Glomerular visceral epithelial cell (primary cell): Measurements from ENCODE around the gene VCPKMT.
A peak's percentile ranks its signal among the peaks of the same experiment; 100 is the strongest.
"Not testable (repeated sequence)": the region's sequence is repeated elsewhere in the genome, so short reads cannot be mapped to it uniquely, and the experiment has no call there.

ENCODE experiments used
- DNase-seq: peaks from one replicate; pipeline ENCODE4 v3.0.0-alpha.2; 2016; ENCODE audit errors: extremely low spot score

The VCPKMT gene

DNA sequence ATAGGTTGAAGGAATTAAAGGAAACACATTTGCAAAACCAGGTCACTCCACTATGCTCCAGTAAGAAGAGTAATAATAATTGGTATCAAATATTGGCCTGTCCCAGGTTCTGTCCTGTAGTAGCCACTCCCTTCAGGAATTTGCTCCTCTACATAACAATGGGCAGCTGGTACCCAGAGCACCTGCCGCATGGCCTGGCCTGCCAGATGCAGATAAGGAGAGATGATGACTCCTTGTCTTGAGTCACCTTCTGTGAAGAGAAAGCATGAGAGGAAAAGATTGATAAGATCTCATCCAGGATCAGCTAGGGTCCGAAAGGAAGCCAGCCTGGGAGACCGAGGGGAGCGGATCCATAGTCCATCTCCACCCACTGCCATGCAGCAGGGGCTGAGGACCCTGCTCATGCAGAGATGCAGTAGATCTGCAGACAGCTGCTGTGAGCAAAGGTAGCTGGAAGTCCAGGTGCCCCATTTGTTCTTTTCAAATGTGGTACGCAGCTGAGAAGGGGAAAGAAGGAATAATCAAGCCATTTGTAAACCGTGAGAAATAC lies 24.3 kb downstream of the VCPKMT start:
- DNase-seq: no peak

DNA sequence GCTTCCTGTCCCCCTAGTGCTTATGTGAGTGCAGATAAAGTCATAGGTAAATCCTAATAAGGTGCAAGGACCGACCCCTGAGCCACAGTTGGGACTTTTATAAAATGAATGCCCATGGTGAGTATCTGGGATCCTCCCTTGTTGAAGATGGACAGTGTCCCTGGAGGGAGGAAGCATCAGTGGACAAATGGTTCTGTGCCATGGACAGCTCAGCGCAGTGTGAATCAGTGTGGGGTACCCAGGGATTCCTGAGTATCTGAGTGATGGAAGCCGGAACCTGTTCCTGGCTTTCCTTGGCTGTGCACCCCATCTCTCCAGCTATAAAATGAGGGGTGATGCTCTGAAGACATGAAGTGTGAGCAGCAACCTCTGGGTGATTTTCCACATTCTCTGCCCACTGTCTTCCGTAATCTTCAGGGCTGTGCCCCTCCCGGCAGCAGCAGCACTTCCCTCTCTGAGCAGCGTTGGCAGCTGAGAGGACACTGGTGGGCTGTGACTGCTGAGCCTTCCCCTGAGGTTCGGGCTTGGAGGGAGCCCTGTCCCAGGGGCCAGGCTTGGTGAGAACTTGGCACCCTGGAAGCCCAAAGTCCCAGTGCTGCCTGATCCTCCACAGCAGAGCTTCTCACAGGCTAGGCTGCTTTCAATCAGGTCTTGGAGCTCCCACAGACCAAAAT lies 25.0 kb downstream of the VCPKMT start:
- no peak for DNase-seq

DNA sequence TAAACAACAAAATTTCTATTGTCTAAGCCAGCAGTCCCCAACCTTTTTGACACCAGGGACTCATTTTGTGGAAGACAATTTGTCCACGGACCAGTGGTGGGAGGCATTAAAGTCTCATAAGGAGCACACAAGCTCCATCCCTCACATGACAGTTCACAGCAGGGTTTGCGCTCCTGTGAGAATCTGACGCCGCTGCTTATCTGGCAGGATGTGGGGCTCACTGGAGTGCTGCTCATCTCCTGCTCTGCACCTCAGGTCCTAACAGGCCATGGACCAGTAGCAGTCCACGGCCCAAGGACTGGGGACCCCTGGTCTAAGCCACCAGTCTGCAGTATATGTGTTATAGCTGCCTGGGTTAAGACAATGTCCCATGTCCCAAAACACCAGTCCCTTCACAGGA lies 27.2 kb downstream of the VCPKMT start:
- no peak for DNase-seq

DNA sequence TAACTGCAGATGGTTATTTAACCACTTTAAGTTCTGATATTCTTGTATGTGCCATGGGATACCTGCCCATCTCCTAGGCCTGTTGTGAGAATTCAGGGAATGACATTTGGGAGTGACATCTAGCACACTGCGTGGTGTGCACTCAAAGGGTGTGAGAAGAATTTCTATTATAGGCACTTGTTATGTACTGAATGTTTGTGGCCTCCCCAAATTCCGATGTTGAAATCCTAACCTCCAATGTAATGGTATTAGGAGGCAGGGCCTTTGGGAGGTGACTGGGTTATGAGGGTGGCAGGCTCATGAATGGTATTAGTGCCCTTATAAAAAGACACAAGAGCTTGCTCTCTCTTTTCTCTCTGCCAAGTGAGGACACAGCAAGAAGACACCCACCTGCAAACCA lies 27.6 kb downstream of the VCPKMT start:
- no peak for DNase-seq

DNA sequence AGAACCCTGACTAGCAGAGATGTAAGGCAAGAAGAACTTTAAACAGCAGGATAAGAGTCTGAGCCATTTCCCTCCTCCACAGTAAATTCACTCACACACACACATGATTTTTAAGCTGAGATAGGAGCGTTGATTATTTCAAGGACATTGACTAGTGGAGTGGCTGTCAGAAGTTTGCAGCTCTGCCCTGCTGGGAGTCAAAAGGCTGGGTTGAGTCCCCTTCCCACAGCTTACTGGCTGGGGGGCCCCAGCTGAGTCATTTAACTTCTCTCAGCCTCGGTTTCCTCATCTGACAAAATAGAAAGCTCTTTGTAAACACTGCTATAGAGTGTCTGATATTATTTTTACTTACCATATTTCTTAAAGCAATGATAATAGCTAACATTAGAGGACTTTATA lies 28.3 kb downstream of the VCPKMT start:
- no peak for DNase-seq

DNA sequence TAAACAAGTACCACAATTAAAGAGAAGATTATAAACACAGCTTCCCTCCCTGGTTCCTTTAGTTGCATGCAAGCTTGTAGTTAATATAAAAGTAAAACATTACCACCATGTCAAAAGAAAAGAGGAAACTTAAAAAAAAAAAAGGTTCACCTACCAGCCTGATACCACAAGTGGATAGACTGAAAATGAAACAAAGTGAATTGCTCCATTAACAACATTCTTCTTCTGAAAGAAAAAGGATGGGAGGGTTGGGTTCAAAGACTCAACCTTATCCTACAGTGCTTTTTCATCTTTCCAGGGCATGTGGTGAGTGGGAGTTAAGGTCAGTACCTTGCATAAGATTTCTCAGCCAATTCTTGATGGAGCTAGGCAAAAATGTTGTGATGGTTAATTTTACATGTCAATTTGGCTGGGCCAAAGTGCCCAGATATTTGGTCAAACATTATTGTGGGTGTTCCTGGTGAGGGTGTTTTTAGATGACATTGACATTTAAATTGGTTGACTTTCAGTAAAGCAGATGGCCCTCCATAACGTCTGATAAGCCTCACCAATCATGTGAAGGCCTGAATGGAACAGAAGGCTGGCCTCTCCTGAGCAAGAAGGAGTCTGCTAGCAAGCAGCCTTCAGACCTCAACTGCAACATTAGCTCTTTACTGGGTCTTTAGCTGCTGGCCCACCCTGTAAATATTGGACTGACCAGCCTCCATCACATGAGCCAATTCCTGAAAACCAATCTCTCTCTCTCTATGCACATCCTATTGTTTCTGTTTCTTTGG lies 28.8 kb downstream of the VCPKMT start:
- DNase-seq: no peak

DNA sequence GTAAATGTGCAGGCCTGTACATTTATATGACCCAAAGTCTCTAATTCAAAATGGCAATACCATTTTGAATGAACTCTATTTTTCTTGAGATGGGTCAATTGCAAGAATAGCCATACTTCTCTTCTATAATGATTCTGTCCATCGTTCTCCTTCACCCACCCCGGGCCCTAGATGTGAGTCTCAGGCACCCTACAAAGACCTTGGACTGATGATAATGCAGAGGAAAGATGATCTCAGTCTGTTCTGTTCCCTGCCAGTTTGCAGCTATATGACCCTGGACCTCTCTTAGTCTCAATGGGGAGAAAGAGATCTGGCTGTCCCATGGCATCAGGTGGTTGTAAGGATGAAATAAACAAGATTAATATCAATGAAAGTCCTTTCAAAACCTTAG lies 30.1 kb downstream of the VCPKMT start:
- no peak for DNase-seq

DNA sequence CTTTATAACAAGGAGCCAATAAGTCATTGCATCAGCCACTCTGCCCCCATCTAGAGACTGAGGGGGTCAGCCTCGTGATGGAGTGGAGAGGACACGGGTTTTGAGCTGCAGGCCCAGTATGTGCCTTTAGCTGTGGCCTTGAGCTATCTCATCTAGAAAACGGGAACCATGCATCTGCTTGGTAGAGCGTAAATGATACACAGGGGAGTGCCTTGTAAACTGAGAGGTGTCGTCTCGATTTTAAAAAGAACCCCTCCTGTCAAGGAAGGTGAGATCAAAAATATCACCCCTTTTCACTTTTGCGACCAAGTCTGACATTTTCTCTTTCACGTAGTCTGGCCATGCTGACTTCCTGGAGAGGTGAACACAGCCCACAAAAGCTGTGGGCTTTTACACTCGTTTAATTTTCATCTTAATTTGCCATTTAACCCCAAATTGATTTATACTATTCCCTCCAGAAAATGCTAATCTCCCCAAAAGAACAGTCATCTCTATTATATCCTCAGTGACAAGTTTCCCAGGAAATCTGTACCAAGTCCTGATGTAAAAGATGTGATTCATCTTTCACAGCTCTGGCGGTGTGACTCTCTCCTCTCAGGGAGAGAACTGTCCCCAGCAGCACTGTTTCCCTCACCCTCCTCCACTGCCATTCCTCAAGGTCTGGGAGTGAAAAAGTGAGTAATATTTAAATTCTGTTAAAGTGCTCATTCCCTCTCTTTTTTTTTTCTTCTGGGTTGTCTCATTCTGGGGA lies 30.6 kb downstream of the VCPKMT start:
- peak; percentile 62 for DNase-seq

DNA sequence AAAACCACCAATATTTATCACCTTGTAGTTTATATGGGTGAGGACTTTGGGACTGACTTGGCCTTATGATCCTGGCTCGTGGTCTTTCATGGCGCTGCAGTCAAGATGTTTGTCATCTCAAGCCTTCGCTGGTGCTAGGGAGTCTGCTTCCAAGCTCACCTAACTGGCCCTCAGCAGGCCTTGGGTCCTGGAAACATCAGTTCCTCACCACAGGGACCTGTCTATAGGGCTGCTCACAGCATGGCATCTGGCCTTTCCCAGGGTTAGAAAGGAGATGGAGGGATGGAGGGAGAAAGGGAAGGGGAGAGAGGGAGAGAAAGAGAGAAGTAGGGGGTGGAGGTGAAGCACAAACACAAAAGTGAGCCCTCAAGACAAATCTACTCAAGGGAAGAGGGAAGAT lies 31.7 kb downstream of the VCPKMT start:
- DNase-seq: no peak

DNA sequence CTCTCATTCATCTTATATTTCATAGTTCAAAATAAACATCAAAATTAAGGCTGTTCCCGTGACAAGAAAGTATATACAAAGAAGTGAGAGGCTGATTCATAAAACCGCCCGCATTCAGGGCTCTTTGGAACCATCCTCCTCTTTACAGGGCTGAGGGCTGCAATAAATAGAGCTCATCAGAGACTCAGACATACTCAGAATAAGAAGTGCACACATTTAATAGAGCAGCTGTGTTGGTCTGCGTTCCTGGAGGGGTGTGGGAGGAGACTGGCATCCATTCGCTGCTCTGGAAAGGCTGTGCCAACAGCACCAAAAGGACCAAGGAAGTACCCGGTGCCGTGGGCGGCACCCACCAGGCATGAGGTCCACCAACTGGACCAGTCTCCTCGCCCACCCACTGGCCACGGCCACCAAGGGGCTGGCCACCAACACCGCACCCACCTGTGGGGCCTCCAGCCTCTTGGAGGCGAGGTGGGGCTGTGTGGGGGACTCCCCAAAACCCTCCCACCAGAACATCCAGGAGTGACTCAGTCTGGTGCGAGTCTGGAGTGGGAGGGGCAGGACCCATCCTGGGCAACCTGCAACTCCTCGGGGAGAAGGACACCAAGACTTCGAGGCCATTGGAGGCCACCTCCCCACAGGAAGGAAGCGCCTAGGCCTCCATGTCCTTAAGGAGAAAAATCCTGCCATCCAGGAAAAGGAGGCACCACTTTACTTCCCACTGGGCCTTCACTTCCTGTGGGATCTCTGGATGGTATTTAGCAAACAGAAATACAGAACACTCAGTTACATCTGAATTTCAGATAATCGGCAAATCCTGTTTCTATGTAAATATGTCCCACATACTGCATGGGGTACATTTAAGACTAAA lies 32.7 kb downstream of the VCPKMT start:
- DNase-seq: no peak

DNA sequence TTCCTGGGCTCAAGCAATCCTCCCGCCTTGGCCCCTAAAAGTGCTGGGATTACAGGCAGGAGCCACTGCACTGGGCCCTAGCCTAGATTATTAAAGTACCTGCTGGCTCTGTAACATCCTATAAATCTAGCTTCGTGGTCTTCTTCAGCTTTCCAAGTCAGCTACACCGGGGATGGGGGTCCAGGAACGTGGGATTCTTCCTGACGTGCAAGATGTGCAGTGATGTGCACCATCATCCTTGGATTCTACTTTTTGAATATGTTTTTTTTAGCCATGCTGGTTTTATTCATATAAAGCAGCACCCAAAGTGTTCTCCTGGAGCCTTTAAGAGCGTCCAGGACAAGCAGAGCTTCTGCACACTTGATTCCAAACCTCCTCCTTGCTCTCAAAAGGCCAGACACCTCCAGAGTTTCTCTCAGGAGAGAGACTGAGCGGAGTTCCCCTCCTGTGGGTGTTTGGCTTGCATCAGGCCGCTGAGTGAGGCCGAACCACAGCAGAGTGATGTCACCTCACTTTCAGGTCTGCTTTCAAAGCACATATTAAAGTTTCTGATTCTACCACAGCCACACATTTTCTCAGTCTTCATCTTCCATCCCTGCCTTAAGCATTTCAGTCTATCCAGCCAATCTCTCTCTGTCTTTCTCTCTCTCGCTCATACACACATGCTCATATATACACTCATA lies 33.4 kb downstream of the VCPKMT start:
- peak; percentile 64 for DNase-seq

DNA sequence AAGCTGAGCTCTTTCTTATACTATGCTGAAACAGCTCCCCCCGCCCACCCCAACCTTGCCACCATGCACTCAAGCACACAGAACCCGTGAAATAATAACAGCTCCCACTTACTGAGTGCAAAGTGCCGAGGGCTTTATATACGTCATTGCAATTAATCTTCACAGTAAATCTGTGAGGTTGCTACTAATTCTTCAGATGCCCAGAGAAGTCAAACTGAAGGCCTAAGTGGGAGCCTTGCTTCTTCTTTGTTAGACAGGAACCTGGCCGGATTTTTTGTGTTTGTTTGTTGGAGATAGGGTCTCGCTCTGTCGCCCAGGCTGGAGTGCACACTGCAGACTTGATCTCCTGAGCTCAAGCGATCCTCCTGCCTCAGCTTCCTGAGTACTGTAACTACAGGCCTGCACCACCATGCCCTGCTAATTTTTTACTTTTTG lies 34.0 kb downstream of the VCPKMT start:
- no peak for DNase-seq

DNA sequence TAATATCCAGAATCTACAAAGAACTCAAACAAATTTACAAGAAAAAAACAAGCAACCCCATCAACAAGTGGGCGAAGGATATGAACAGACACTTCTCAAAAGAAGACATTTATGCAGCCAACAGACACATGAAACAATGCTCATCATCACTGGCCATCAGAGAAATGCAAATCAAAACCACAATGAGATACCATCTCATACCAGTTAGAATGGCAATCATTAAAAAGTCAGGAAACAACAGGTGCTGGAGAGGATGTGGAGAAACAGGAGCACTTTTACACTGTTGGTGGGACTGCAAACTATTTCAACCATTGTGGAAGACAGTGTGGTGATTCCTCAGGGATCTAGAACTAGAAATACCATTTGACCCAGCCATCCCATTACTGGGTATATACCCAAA lies 37.3 kb downstream of the VCPKMT start:
- not testable (repeated sequence) for DNase-seq

DNA sequence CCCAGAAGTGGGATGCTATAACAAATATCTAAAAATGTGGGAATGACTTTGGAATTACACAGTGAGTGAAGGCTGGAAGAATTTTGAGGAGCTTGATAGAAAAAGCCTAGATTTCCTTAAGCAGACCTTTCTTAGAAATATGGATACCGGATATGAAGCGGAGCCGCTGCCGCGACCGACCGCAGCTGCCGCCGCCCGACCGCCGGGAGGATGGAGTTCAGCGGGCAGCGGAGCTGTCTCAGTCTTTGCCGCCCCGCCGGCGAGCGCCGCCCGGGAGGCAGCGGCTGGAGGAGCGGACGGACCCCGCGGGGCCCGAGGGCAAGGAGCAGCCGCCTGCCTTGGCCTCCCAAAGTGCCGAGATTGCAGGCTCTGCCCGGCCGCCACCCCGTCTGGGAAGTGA lies 42.7 kb downstream of the VCPKMT start:
- DNase-seq: not testable (repeated sequence)

DNA sequence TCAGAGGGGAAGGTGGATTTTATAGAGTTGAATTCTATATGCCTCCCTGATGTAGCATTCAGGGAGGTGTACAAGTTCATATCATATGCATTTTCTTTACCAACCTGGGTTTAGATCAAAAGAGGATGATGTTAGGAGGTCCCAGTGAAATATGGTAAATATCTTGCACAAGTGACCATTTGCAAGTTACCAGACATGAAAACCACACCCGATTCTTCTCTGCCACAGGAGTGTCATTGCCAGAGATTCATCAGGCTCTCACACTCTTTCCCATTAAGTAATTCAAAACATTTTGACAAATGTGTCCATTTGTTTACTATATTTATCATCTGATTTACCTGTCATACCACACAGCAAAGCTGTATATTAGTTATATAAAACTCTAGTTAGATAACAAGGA lies 44.0 kb downstream of the VCPKMT start:
- no peak for DNase-seq

DNA sequence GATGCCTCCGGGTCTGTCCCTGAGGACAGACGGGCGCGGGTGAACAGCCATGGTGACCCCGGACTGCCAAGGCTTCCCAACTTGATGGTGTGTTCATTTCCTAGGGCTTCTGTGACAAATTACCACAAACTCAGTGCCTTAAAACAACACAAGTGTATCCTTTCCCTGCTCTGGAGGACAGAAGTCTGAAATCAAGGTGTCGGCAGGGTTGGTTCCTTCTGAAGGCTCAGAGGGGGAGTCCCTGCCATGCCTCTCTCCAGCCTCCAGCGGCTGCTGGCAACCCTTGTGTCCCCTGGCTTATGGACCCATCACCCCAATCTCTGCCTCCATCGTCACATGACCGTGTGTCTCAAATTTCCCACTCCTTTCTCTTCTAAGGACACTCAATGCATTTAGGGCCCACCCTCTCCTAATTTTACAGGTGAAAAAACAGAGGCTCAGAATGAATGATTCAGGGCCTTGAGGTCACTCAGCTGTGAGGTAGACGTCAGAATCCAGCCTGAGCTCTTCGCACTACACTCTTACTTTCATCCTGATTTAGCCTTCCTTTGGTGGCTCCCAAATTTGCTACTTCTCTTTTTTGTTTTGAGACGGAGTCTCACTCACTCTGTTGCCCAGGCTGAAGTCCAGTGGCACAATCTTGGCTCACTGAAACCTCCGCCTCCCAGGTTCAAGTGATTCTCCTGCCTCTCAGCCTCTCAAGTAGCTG lies 45.4 kb downstream of the VCPKMT start:
- no peak for DNase-seq

DNA sequence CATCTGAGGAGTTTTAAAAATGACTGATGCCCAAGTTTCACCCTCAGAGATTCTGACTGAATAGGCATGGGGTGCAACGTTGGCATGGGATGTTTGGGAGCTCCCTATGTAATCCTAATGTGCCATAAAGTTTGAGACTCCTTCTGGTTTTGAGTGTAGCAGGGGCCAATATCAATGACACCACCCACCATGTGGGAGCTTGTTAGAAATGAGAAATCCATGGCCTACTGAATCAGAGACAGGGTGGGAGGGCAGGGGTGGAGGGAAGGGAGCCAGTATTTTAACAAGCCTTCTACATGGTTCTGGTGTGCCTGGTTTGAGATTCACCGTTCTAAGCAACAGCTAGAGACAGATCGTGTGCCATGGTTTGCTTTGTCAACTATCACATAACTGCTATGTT lies 46.1 kb downstream of the VCPKMT start:
- DNase-seq: no peak

DNA sequence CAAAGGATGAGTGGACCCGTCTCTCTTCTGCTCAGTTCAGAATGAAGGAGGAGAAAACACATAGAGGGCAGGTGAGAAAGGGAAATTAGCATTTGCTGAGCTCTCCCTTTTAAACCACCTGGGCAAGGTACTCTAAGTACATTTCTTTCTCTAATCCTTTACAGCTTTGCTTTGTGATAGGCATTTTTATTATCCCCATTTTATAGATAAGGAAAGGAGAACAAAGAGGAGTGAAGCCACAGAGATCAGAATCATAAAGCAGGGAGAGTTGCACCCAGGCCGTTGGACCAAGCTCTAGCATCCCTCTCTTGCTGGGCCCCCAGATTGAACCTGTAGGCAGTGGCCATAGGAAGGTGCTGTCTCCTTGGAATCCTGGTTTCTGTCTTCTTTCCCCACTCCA lies 47.0 kb downstream of the VCPKMT start:
- DNase-seq: no peak

DNA sequence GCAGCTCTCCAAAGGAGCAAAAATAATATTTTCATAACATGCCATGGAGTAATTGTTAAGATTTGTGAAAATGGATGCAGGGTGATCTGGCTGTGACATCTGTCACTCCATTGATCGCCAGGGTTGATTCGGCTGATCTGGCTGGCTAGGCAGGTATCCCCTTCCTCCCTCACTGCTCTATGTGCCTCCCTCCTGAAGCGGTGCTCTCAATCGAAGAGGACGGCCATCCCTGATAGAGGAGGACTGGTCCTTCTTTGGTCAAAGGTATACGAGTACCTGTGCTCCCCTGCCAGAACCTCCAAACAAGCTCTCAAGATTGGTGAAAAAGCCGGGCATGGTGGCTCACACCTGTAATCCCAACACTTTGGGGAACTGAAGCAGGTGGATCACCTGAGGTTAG lies 47.9 kb downstream of the VCPKMT start:
- DNase-seq: no peak
